Smooth muscle cell (in vitro differentiated cells): ENCODE measurements around the gene CCSER1. TPM values are rescaled to one million over a fixed set of nuclear protein-coding genes. Genes with fewer than 3 reads are reported as not detected.

Experiments
- DNase-seq: peaks from one replicate; lab custom pipeline; 2025; ENCODE audit not compliant: unreplicated experiment; lab: John Stamatoyannopoulos, UW
- H2AFZ ChIP-seq: fragments of 200-600 bp; sonication (generic); 2 replicates; pipeline ENCODE4 v1.6.0; 2016; ENCODE audit warnings: antibody characterized with exemption, low read depth, mild to moderate bottlenecking
- H3F3A ChIP-seq: fragments of 200-600 bp; sonication (generic); 2 replicates; pipeline ENCODE4 v1.6.0; 2017; ENCODE audit warnings: antibody characterized with exemption, low read depth
- H3K27ac ChIP-seq: fragments of 200-600 bp; sonication (generic); 2 replicates; pipeline ENCODE4 v1.5.1; 2016; ENCODE audit warnings: low read depth, mild to moderate bottlenecking
- H3K27me3 ChIP-seq: fragments of 200-600 bp; sonication (generic); 2 replicates; pipeline ENCODE4 v1.6.1; 2016; ENCODE audit warnings: low read depth, mild to moderate bottlenecking
- H3K36me3 ChIP-seq: fragments of 200-600 bp; sonication (generic); 2 replicates; pipeline ENCODE4 v1.5.1; 2016; ENCODE audit warnings: low read depth
- H3K4me1 ChIP-seq: fragments of 200-600 bp; sonication (generic); 2 replicates; pipeline ENCODE4 v1.5.1; 2016; ENCODE audit warnings: low read depth
- H3K4me2 ChIP-seq: fragments of 200-600 bp; sonication (generic); 2 replicates; pipeline ENCODE4 v1.6.0; 2016; ENCODE audit warnings: mild to moderate bottlenecking
- H3K4me3 ChIP-seq: fragments of 200-600 bp; sonication (generic); 2 replicates; pipeline ENCODE4 v1.5.1; 2016; ENCODE audit warnings: mild to moderate bottlenecking
- H3K79me2 ChIP-seq: fragments of 200-600 bp; sonication (generic); 2 replicates; pipeline ENCODE4 v1.6.0; 2016; ENCODE audit warnings: low read depth, mild to moderate bottlenecking
- H3K9ac ChIP-seq: fragments of 200-600 bp; sonication (generic); 2 replicates; pipeline ENCODE4 v1.6.0; 2016; ENCODE audit warnings: low read depth
- H3K9me3 ChIP-seq: fragments of 200-600 bp; sonication (generic); replicated peaks from 2 replicates; pipeline ENCODE4 v1.5.1; 2016; ENCODE audit warnings: low read depth
- H4K20me1 ChIP-seq: fragments of 200-600 bp; sonication (generic); 2 replicates; pipeline ENCODE4 v1.6.0; 2016; ENCODE audit warnings: low read depth
- CTCF ChIP-seq: fragments of 200-600 bp; sonication (generic); IDR thresholded peaks from 2 replicates; pipeline ENCODE4 v1.5.1; 2017; ENCODE audit warnings: borderline replicate concordance, mild to moderate bottlenecking, antibody characterized with exemption; ENCODE audit not compliant: insufficient read depth, poor library complexity, severe bottlenecking
- WGBS: methylation state at CpG from one replicate; pipeline ENCODE4 v1.1.7; 2016; ENCODE audit warnings: low lambda C conversion rate; 5-methylcytosine and 5-hydroxymethylcytosine counted together
- polyA plus RNA-seq: library from polyadenylated mRNA; unstranded; fragments of >200 nt; fragmentation: Nextera tagmentation; extraction: Ambion mirVana; gene quantifications from 2 replicates; pipeline ENCODE4 v1.2.1, GENCODE V29; 2016
- total RNA-seq: library from RNA; depleted of rRNA; stranded (reverse); fragments of >200 nt; gene quantifications from 2 replicates; pipeline ENCODE4 v1.2.3, GENCODE V29; 2014

CCSER1 gene
- total and polyA plus RNA-seq, 2 experiments from 2014 or later: 0.76 TPM; not detected in 1

GRCh38 chr4:90926957-90927356 lies 799.8 kb downstream of the CCSER1 start:
- Histone ChIP-seq H3K9ac (no peak overlapping the region), H3K9me3 (no peaks in the 10 kb centered on the region), H3K36me3 (no peaks in the 10 kb centered on the region), H3K4me3 (no peak overlapping the region), H3K79me2 (no peaks in the 10 kb centered on the region), H3K4me2 (no peak overlapping the region), H3K27me3 (no peaks in the 10 kb centered on the region), H2AFZ (no peak overlapping the region), H3F3A (no peaks in the 10 kb centered on the region), H3K27ac (no peak overlapping the region), H4K20me1 (no peaks in the 10 kb centered on the region), H3K4me1 (no peaks in the 10 kb centered on the region)
- TF ChIP-seq CTCF: no peak
- DNase-seq: no peak

GRCh38 chr4:90943311-90943710 lies 816.1 kb downstream of the CCSER1 start:
- Histone ChIP-seq H3K36me3 (no peaks in the 10 kb centered on the region), H4K20me1 (no peaks in the 10 kb centered on the region), H3K4me3 (no peak overlapping the region), H2AFZ (no peak overlapping the region), H3K4me1 (no peaks in the 10 kb centered on the region), H3K79me2 (no peaks in the 10 kb centered on the region), H3K9me3 (no peaks in the 10 kb centered on the region), H3K27me3 (no peaks in the 10 kb centered on the region), H3F3A (no peaks in the 10 kb centered on the region), H3K9ac (no peak overlapping the region), H3K27ac (no peak overlapping the region), H3K4me2 (no peak overlapping the region)
- DNase-seq: no peak
- TF ChIP-seq CTCF: no peak
- WGBS: 93% methylated on average over 6 of the region's 6 CpGs

- 93% methylated on average over 3 of the region's 3 CpGs for WGBS
- Histone ChIP-seq H3F3A (no peaks in the 10 kb centered on the region), H2AFZ (no peak overlapping the region), H3K4me1 (no peaks in the 10 kb centered on the region), H4K20me1 (no peaks in the 10 kb centered on the region), H3K79me2 (no peaks in the 10 kb centered on the region), H3K27ac (no peak overlapping the region), H3K9ac (no peak overlapping the region), H3K27me3 (no peaks in the 10 kb centered on the region), H3K4me2 (no peak overlapping the region), H3K36me3 (no peaks in the 10 kb centered on the region), H3K4me3 (no peak overlapping the region), H3K9me3 (no peaks in the 10 kb centered on the region)
- TF ChIP-seq CTCF: no peak
- no peak for DNase-seq
These were observed 819.8 kb downstream of the CCSER1 start for GRCh38 chr4:90946945-90947344.

- Histone ChIP-seq H3K27ac (peak overlapping the region; percentile 40), H3K9me3 (no peaks in the 10 kb centered on the region), H4K20me1 (no peaks in the 10 kb centered on the region), H3K79me2 (no peaks in the 10 kb centered on the region), H3K4me2 (peak overlapping the region; percentile 14), H3K9ac (no peak overlapping the region), H3K27me3 (no peaks in the 10 kb centered on the region), H2AFZ (peak overlapping the region; percentile 10), H3K4me1 (no peaks in the 10 kb centered on the region), H3K4me3 (peak overlapping the region; percentile 6), H3K36me3 (no peaks in the 10 kb centered on the region), H3F3A (no peaks in the 10 kb centered on the region)
- WGBS: 57% methylated on average over 7 of the region's 7 CpGs
- no peak for DNase-seq
- no peak for TF ChIP-seq CTCF
These were observed 823.2 kb downstream of the CCSER1 start for GRCh38 chr4:90950385-90950841.
